RCC 7860 (cell line): ENCODE results near the gene WDR93.

Source experiments
- DNase-seq: peaks from one replicate; pipeline ENCODE4 v3.0.0-alpha.2; 2015; ENCODE audit warnings: low spot score
- FAIRE-seq: peaks from 2 replicates; lab custom pipeline; 2012; peaks lifted over from hg19 to GRCh38; lab: Jason Lieb, UNC

The WDR93 gene

GRCh38 chr15:89660556-89660955 lies 30.1 kb upstream of the WDR93 start:
- FAIRE-seq (no peak), DNase-seq (no peak)

DNA sequence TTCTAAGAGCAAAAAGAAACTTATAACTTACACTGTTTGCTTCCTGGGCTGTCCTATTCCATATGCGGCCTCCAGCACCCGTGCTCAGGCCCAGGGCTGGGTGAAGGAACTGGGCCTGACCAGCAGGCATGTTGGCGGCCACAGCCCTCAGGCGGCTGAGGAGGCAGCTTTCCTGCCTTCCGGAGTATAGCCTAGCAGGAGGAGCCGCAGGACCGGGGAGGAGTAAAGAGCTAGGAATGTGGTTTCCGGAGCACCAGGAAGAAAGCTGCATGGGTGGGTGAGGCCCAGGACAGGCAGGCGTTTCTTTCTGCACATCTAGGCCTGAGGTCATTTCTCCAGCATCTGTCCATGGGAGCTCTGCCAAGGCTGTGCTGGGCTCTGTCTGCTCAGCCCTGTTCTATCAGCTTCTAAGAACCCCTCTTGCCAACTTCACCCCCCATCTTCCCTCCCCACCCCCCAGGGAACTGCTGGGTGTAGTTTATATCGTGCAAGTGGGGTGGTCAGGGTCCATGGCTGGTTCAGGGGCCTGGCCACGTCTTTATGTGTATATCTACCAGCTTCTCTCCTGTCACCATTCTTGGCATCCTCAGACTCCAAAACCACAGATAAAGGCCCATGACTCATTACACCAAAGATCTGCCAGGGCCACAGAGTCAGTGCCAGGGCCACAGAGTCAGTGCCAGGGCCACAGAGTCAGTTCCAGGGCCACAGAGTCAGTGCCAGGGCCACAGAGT lies 27.6 kb upstream of the WDR93 start:
- peak; percentile 86 for FAIRE-seq
- DNase-seq, result peak; percentile 89

DNA sequence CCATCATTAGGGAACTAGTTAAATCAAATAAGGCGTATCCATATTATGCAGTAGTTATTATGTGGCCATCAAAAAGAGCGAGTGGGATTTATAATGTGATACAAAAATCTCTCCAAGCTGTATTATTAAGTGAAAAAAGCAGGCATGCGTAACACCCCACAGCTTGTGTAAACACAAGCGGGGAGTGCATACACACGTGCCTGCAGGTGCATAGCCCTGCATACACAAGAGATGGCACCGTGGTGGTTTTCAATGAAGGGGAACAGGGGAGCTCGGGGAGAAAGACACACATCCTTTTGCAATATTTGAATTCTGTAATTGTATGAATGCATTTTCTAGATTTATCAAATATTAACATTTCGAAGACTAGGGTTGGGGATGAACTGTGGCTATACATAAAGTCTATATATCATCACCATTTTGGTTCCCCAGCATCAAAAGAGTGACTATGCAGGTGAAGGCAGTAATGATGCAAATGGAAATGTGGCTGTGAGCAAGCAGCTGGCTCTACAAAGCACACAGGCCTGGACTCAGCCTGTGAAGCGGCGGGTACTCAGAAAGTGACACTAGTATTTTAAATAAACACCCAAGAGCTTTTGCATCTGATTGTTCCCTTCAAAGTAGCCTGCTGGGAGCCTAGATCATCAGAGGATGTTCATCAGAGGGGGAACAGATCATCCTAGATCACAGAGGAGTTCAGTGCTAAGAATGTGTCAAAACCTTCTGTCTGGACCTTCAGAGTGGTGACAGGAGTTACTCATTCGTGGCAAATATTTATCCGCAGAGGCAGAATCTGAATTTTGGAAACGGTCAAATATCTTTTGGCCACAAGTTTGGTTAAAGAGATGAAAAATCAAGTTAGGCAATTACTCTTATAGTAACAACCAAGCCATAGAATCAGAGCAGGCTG lies 25.9 kb upstream of the WDR93 start:
- no peak for FAIRE-seq
- no peak for DNase-seq

GRCh38 chr15:89665449-89666181 lies 25.0 kb upstream of the WDR93 start:
- DNase-seq (no peak), FAIRE-seq (no peak)

GRCh38 chr15:89666184-89666857 lies 24.3 kb upstream of the WDR93 start:
- no peak for DNase-seq
- FAIRE-seq, result no peak

DNA sequence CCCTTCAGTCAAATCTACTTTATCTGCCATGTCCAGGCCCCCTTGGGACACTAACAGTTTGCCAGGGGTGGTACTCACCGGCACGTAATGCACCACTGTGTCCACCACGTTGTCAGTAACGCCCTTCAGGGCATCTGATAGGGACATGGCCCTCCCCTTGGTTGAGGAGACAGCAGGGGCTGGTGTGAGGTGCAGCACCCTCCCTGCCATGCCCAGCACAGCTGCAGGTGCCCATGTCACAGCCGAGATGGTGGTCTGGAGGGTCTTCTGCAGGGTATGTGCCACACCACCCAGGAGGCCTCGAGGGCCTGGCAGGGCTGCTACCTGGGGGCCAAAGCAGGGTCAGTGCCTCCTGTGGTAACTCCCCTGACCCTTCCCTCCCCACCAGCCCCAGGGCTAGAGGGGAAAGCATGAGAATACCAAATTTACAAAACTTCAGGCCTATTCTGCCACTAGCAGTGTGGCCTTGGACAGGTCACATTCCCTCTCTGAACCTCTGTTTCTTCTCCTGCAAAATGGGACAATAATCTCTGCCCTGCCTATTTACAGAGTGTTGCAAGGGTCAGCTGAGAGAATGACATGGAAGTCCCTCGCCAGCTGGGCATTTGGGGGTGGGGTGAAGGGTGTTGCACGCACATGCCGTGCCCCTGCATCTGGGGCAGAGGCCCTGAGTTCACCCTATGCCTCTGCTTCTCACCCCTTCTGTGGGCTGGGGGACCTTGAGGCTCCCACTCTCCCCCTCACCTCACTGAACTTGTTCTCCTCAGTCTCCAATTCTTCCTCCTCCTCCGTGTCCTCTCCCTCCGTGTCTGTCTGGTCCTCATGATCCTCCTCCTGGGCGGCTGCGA lies 23.5 kb upstream of the WDR93 start:
- FAIRE-seq, result no peak
- DNase-seq, result no peak

GRCh38 chr15:89667706-89667960 lies 23.0 kb upstream of the WDR93 start:
- DNase-seq, result no peak
- no peak for FAIRE-seq

- FAIRE-seq, result no peak
- DNase-seq, result no peak
These were observed 22.4 kb upstream of the WDR93 start for GRCh38 chr15:89668171-89668570.

- DNase-seq, result no peak
- no peak for FAIRE-seq
These were observed 21.2 kb upstream of the WDR93 start for GRCh38 chr15:89669309-89669865.

DNA sequence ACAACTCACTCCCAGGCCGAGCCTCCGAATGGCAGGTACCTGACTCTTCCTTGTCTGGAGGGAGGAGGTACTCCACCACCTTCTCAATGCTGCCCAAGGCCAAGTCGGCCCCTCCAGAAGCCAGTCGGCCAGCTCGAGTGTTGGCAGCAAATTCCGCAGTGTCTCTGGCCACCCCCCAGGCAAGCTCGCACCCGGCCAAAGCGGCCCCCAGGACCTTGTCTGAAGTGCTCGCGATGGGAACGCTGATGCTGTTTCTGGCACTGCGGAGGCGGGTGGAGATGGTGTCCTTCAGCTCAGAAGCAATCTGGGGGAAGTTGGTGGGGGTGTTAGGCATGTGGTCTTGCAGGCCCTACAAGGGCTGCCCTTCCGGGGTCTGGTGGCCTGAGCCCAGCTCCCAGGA lies 20.7 kb upstream of the WDR93 start:
- DNase-seq (no peak), FAIRE-seq (no peak)

GRCh38 chr15:89670971-89671560 lies 19.5 kb upstream of the WDR93 start:
- FAIRE-seq, result no peak
- no peak for DNase-seq

- FAIRE-seq (no peak), DNase-seq (no peak)
These were observed 18.9 kb upstream of the WDR93 start for GRCh38 chr15:89671687-89672086.

DNA sequence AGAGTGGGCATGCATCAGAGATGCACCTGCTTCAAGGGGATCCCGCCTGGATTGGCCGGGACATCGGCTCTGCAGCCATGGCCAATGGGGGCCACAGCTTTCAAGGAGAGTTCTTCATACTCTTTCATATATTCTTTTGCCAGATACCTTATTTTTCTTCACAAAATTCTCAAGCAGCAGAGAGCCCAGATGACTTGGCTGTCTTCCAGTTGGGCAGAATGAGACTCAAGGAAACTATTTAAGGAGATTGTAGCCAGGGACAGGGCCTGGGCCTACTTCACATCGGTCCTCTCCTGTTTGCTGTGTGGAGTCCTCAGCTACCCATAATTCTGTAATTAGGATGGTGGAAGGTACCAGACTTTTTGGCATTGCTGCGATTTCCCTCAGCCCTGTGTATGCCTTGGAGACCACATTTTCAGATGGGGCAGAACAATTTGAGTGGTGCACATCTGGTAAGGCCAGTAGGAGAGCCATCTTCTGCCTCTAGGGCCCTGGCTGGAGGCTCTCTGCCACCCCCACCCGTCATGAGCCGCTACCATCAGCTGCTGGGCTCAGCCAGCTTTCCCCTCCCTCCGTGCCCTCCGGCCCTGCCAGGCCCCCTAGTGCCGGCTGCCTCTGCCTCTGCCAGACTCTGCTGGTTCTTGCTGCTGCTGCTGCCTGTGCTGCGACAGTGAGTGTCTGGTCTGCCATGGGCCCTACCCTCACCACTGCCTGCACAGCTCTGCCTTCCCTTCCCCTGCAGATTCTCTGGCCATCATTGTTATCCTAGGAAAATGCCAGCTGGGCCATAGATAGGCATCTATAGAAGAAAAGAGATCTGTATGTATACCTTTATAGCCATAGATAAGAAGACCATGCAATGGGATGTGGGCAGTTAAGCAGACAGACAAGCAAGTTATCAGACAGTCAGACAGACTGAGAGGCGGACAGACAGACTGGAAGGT lies 18.1 kb upstream of the WDR93 start:
- no peak for FAIRE-seq
- DNase-seq, result no peak

DNA sequence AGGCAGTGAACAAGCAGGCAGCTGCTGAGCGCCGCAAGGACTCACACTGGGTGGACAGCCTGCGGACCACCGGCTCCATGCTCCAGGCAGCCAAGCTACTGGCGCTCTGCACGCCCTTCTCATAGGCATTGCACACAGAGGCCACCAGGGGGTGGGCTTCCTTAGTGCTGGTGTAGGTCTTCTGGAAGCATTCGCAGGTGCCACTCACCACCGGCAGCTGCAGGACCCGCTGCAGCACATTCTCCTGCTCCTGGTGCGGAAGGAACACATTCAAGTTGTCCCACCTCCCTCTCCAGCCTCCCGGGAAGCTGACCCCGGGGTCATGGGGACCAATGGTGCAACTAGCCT lies 17.5 kb upstream of the WDR93 start:
- no peak for FAIRE-seq
- no peak for DNase-seq

DNA sequence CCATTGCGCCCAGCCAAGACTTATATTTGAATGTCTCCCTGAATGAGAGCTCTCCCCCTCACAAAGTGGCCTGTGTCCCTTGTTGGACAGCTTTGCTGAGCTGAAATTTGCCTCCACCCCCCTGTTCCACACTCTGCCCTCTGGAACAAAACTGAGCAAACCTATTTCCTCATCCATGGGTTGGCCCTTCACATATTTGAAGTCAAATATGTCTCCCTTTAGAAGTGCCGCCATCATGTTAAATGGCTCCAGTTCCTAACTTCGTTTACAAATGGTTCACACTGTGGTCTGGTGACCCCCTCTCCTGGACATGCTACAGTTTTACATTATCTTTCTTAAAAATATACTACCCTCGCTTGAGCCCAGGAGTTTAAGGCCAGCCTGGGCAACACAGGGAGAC lies 16.1 kb upstream of the WDR93 start:
- DNase-seq, result no peak
- no peak for FAIRE-seq

GRCh38 chr15:89675606-89676005 lies 15.0 kb upstream of the WDR93 start:
- FAIRE-seq (no peak), DNase-seq (no peak)

GRCh38 chr15:89677381-89677780 lies 13.2 kb upstream of the WDR93 start:
- FAIRE-seq (no peak), DNase-seq (no peak)

GRCh38 chr15:89679212-89679611 lies 11.4 kb upstream of the WDR93 start, which contains the start of gene PLIN1:
Gene PLIN1 (minus strand): TSS chr15:89679367. CDS start chr15:89677489, 1,878 bp downstream.
- no peak for FAIRE-seq

More at GRCh38 chr15:89679212-89679611, 11.4 kb upstream of the WDR93 start, which contains the start of gene PLIN1:
- DNase-seq, result no peak
